ENCODE results near the gene GALM.

GALM gene

DNA sequence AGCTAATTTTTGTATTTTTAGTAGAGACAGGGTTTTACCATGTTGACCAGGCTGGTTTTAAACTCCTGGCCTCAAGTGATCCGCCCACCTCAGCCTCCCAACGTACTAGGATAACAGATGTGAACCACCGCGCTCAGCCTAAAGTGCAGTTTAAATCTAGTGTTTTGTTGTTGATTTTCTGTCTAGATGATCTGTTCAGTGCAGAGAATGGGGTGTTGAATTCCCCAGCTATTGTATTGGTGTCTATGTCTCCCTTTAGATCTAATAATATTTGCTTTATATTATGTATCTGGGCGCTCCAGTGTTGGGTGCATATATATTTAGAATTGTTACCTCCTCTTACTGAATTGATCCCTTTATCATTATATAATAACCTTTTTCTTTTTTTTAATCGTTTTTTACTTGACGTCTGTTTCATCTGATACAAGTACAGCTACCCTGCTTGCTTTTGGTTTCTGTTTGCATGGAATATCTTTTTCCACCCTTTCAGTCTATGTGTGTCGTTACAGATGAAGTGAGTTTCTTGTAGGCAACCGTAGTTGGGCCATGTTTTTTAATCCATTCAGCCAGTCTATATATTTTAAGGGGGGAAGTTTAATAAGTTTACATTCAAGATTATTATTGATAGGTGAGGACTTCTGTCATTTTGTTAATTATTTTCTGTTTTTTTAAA, 34.3 kb downstream of the GALM start:
- Histone ChIP-seq H3K9ac (ENCODE audit: low read length) (no peak overlapping the region), H3K79me1 (ENCODE audit: low read length) (no peaks in the 10 kb centered on the region), H3K4me3 (ENCODE audit: low read depth, low read length) (no peak overlapping the region), H3K18ac (ENCODE audit: low read length) (no peak overlapping the region), H3K4ac (ENCODE audit: low read depth, low read length) (no peak overlapping the region), H3K4me1 (ENCODE audit: control insufficient read depth in 1 of 2, insufficient read depth in 2 of 2, low read length in 2 of 2) (no peaks in the 10 kb centered on the region), H2BK12ac (ENCODE audit: low read length) (no peak overlapping the region), H2AFZ (ENCODE audit: insufficient read depth, low read length, poor library complexity) (no peak overlapping the region), H4K91ac (ENCODE audit: low read depth, low read length) (no peak overlapping the region), H4K12ac (ENCODE audit: low read depth, low read length) (no peak overlapping the region), H3K4me2 (ENCODE audit: low read length) (no peak overlapping the region), H3K36me3 (ENCODE audit: control insufficient read depth in 1 of 2, insufficient read depth in 2 of 2, low read length in 2 of 2) (no peaks in the 10 kb centered on the region), H2BK120ac (ENCODE audit: insufficient read depth, low read length, poor library complexity) (no peak overlapping the region), H3K23ac (ENCODE audit: low read length) (no peak overlapping the region), H2AK5ac (ENCODE audit: low read length) (no peak overlapping the region), H3K14ac (ENCODE audit: low read length) (no peak overlapping the region), H3K27ac (ENCODE audit: low read depth, low read length) (no peak overlapping the region), H3K27me3 (ENCODE audit: insufficient read depth, low read length) (no peaks in the 10 kb centered on the region), H4K8ac (ENCODE audit: low read depth, low read length) (no peak overlapping the region), H2BK5ac (ENCODE audit: low read depth, low read length, poor library complexity) (no peak overlapping the region), H3K79me2 (ENCODE audit: control insufficient read depth, insufficient read depth, low read length, poor library complexity) (no peaks in the 10 kb centered on the region), H3K9me3 (ENCODE audit: insufficient read depth, low read depth, low read length) (no peaks in the 10 kb centered on the region)
- WGBS (ENCODE audit: extremely low coverage, insufficient coverage, insufficient read length): no CpG with 5 or more reads among the region's 9 CpGs
- no peak for DNase-seq

DNA sequence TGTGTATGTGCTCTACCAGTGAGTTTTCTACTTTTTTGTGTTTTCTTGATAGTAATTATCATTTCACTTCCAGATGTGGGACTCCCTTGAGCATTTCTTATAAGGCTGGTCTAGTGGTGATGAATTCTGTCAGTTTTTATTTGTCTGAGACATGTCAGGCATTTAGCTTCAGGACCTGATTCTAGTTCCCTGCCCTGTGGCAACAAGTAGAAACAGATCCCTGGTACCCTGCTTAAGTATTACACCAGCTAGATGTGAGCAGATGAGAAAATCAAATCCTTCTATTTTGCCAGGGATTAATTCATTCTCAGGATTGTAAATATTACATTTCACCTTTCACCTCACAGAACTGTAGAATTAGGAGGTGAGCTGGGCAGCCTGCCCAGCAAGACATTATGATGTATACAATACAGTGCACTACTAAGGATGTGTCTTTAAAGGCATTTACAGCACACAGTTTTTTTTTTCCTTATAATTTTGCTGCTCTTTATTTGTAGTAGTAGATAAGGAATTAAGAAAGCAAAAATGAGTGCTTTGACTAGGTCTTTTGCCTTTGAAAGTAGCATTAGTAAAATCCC, 35.1 kb downstream of the GALM start:
- Histone ChIP-seq H3K4me2 (ENCODE audit: low read length) (no peak overlapping the region), H3K79me1 (ENCODE audit: low read length) (no peaks in the 10 kb centered on the region), H2BK12ac (ENCODE audit: low read length) (no peak overlapping the region), H3K23ac (ENCODE audit: low read length) (no peak overlapping the region), H3K4ac (ENCODE audit: low read depth, low read length) (no peak overlapping the region), H3K4me3 (ENCODE audit: low read depth, low read length) (no peak overlapping the region), H3K79me2 (ENCODE audit: control insufficient read depth, insufficient read depth, low read length, poor library complexity) (no peaks in the 10 kb centered on the region), H3K9ac (ENCODE audit: low read length) (no peak overlapping the region), H3K18ac (ENCODE audit: low read length) (no peak overlapping the region), H4K12ac (ENCODE audit: low read depth, low read length) (no peak overlapping the region), H2AK5ac (ENCODE audit: low read length) (no peak overlapping the region), H2BK120ac (ENCODE audit: insufficient read depth, low read length, poor library complexity) (no peak overlapping the region), H3K36me3 (ENCODE audit: control insufficient read depth in 1 of 2, insufficient read depth in 2 of 2, low read length in 2 of 2) (no peaks in the 10 kb centered on the region), H3K27me3 (ENCODE audit: insufficient read depth, low read length) (no peaks in the 10 kb centered on the region), H2AFZ (ENCODE audit: insufficient read depth, low read length, poor library complexity) (no peak overlapping the region), H3K9me3 (ENCODE audit: insufficient read depth, low read depth, low read length) (no peaks in the 10 kb centered on the region), H4K91ac (ENCODE audit: low read depth, low read length) (no peak overlapping the region), H4K8ac (ENCODE audit: low read depth, low read length) (no peak overlapping the region), H2BK5ac (ENCODE audit: low read depth, low read length, poor library complexity) (no peak overlapping the region), H3K14ac (ENCODE audit: low read length) (no peak overlapping the region), H3K27ac (ENCODE audit: low read depth, low read length) (no peak overlapping the region), H3K4me1 (ENCODE audit: control insufficient read depth in 1 of 2, insufficient read depth in 2 of 2, low read length in 2 of 2) (no peaks in the 10 kb centered on the region)
- DNase-seq: no peak

DNA sequence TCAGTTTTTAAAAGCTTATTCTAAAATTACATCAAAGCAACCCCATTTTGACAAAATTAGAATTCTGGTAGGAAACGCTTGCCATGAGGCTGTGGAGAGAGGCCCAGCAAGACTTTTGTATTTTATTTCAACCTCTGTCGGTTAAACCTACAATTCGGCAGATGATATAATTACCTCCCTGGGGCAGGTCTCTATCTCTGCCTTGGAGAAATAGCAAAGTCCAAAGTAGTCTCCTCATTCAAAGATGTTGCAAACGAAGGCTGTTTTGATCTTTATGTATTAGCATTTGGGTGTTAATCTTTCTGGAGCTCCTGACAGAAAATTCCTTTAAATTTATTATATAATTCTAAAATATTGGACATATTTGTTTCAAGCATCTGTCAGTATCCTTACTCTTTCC, 35.6 kb downstream of the GALM start:
- DNase-seq: no peak
- H3K14ac ChIP-seq (ENCODE audit: low read length): no peak overlapping the region
- no peak overlapping the region for H2BK12ac ChIP-seq (ENCODE audit: low read length)
- no peak overlapping the region for H2AFZ ChIP-seq (ENCODE audit: insufficient read depth, low read length, poor library complexity)
- no peak overlapping the region for H3K4me3 ChIP-seq (ENCODE audit: low read depth, low read length)
- no peak overlapping the region for H4K12ac ChIP-seq (ENCODE audit: low read depth, low read length)
- no peak overlapping the region for H3K9ac ChIP-seq (ENCODE audit: low read length)
- H2AK5ac ChIP-seq (ENCODE audit: low read length): no peak overlapping the region
- WGBS (ENCODE audit: extremely low coverage, insufficient coverage, insufficient read length): no CpG with 5 or more reads among the region's 4 CpGs
- H3K23ac ChIP-seq (ENCODE audit: low read length): no peak overlapping the region
- no peak overlapping the region for H2BK5ac ChIP-seq (ENCODE audit: low read depth, low read length, poor library complexity)
- H4K91ac ChIP-seq (ENCODE audit: low read depth, low read length): no peak overlapping the region
- H3K27ac ChIP-seq (ENCODE audit: low read depth, low read length): no peak overlapping the region
- no peaks in the 10 kb centered on the region for H3K79me2 ChIP-seq (ENCODE audit: control insufficient read depth, insufficient read depth, low read length, poor library complexity)
- H3K4me1 ChIP-seq (ENCODE audit: control insufficient read depth in 1 of 2, insufficient read depth in 2 of 2, low read length in 2 of 2): no peaks in the 10 kb centered on the region
- no peak overlapping the region for H3K4me2 ChIP-seq (ENCODE audit: low read length)
- H4K8ac ChIP-seq (ENCODE audit: low read depth, low read length): no peak overlapping the region
- no peaks in the 10 kb centered on the region for H3K27me3 ChIP-seq (ENCODE audit: insufficient read depth, low read length)
- H2BK120ac ChIP-seq (ENCODE audit: insufficient read depth, low read length, poor library complexity): no peak overlapping the region
- no peaks in the 10 kb centered on the region for H3K9me3 ChIP-seq (ENCODE audit: insufficient read depth, low read depth, low read length)
- no peaks in the 10 kb centered on the region for H3K36me3 ChIP-seq (ENCODE audit: control insufficient read depth in 1 of 2, insufficient read depth in 2 of 2, low read length in 2 of 2)
- H3K4ac ChIP-seq (ENCODE audit: low read depth, low read length): no peak overlapping the region
- no peaks in the 10 kb centered on the region for H3K79me1 ChIP-seq (ENCODE audit: low read length)
- H3K18ac ChIP-seq (ENCODE audit: low read length): no peak overlapping the region

DNA sequence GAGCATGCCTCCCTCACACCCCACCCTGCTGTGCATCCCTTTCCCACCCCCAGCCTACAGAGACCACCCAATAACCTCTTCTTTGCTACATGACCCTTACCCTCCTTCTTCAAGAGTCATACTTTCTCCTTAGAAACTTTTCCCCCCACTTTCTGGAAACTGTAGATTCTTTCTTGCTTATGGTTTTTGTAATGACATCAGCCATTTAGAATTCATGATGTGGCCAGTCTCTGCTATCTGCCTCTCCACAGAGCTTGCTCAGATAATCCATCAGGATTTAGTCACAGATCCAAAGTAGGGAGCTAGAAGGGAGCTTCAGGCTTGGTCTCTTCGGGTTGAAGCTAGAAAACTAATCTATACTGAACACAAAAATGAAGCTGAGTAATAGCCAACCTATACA, 36.5 kb downstream of the GALM start:
- Histone ChIP-seq H2BK12ac (ENCODE audit: low read length) (no peak overlapping the region), H3K79me2 (ENCODE audit: control insufficient read depth, insufficient read depth, low read length, poor library complexity) (no peaks in the 10 kb centered on the region), H3K9ac (ENCODE audit: low read length) (no peak overlapping the region), H3K27ac (ENCODE audit: low read depth, low read length) (no peak overlapping the region), H3K18ac (ENCODE audit: low read length) (no peak overlapping the region), H3K4me1 (ENCODE audit: control insufficient read depth in 1 of 2, insufficient read depth in 2 of 2, low read length in 2 of 2) (no peaks in the 10 kb centered on the region), H3K36me3 (ENCODE audit: control insufficient read depth in 1 of 2, insufficient read depth in 2 of 2, low read length in 2 of 2) (no peaks in the 10 kb centered on the region), H4K8ac (ENCODE audit: low read depth, low read length) (no peak overlapping the region), H2AFZ (ENCODE audit: insufficient read depth, low read length, poor library complexity) (no peak overlapping the region), H4K91ac (ENCODE audit: low read depth, low read length) (no peak overlapping the region), H3K4me3 (ENCODE audit: low read depth, low read length) (no peak overlapping the region), H3K27me3 (ENCODE audit: insufficient read depth, low read length) (no peaks in the 10 kb centered on the region), H3K9me3 (ENCODE audit: insufficient read depth, low read depth, low read length) (no peaks in the 10 kb centered on the region), H3K14ac (ENCODE audit: low read length) (no peak overlapping the region), H3K23ac (ENCODE audit: low read length) (no peak overlapping the region), H2BK120ac (ENCODE audit: insufficient read depth, low read length, poor library complexity) (no peak overlapping the region), H3K79me1 (ENCODE audit: low read length) (no peaks in the 10 kb centered on the region), H2AK5ac (ENCODE audit: low read length) (no peak overlapping the region), H3K4ac (ENCODE audit: low read depth, low read length) (no peak overlapping the region), H4K12ac (ENCODE audit: low read depth, low read length) (no peak overlapping the region), H3K4me2 (ENCODE audit: low read length) (no peak overlapping the region), H2BK5ac (ENCODE audit: low read depth, low read length, poor library complexity) (no peak overlapping the region)
- DNase-seq: peak in 1 of 2 donors; percentile 60
- WGBS (ENCODE audit: extremely low coverage, insufficient coverage, insufficient read length): no CpG with 5 or more reads among the region's 1 CpG
